NCI-H526 treated with DMSO at 0.1 percent for 48 hours (cell line): ENCODE data around the gene NIBAN1.

Source experiments
- DNase-seq: peaks from one replicate; lab custom pipeline; 2025; lab: John Stamatoyannopoulos, UW

Gene NIBAN1

DNA sequence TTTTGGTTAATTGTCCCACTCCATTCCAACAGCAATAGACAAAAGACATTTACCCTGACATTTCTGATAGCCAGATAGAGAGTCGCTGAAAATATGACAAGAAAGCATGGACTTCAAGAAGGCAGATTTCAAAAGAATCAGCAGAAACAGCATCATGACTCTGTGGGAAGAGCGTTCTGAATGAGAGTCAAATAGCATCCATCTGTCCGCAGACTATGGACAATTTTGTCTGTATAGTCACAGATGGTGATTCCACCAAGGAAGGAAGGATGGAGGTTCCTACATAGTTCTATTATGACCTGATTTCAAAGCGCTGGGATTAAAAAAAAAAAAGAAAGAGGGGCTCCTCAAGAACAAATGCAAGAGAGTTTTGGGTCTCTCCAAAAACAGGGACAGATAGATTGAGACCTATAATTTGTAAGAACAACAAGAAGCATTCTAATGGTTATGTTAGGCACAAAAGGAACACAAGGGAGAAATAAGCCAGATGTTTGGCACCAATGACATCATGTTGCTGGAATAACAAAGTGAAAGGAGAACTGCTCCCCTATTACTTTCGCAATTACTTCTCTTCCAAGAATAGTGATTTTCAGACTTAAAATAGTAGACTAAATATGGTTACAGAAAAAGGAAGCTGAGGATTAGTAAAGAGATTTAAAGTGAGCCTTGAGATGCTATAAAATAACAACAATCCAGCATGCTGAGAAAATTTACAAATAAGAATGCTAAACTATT is 28.5 kb downstream of the NIBAN1 start:
- no peak for DNase-seq

DNA sequence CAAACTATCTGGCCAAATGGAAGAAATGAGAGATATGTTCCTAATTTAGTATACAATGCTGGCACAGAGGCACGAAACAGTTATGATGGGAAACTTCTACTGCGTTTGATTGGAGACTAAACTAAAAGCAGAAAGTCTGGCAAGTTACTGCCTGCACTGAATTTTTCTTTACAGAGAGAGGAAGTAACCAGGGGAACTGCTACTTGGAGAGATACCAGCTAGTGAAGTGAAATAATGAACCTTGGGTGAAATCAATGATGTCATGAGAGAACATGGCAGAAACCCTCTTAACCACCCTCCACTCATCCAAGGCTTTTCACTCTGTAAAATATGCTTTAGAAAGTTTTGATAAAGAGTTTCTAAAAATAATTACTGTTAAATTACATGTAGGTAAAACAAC is 29.3 kb downstream of the NIBAN1 start:
- DNase-seq: no peak

DNA sequence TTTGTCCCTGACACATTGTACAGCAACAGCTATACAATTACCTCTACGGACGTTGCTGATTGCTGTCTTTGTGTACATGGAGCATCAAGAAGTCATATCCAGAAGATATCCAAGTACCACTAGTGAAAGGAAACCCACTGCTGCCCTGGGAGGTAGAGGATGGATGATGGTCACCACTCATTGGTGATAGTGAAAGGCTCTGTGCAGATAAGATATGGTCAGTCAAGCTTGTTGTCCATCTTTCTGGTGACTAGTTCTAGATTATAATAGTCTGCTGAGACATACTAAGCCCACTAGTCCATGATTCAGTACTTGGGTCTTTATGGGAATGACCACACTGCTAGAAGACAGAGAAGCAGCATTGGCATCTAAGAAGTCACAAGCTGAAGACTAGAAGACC is 30.3 kb downstream of the NIBAN1 start:
- DNase-seq: no peak

GRCh38 chr1:184941735-184942134 is 32.6 kb downstream of the NIBAN1 start:
- no peak for DNase-seq

GRCh38 chr1:184941410-184941733 is 32.9 kb downstream of the NIBAN1 start:
- no peak for DNase-seq

DNA sequence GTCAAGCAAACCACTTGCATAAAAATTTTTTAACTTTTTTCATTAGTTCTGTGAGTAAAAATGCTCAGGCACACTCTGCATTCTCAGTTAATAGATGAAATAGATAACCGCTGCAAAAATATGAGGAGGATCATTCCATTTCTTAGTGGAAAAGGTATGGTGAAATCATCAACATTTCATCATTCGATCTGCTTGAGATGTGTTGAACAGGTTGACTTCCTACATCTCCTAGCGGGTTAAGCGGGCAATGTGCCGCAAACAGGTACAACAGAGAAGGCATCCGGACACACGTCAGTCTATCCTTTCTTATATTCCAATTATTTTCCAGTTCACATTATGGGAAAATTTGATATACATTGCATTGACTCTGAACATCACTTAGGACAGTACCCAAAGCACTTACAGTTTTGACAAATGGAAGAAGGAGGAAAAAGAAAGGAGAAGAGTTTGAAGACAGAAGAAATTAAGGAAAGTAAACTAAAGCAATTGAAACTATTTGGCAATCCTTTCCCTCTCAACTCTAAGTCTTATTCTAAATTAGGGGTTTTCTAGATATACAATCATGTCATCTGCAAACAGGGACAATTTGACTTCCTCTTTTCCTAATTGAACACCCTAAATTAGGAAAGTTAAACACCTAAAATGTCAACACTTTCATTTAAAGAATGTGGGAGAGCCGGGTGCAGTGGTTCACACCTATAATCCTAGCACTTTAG is 33.5 kb downstream of the NIBAN1 start:
- no peak for DNase-seq

GRCh38 chr1:184940226-184940625 is 34.1 kb downstream of the NIBAN1 start:
- no peak for DNase-seq

- no peak for DNase-seq
Observed at GRCh38 chr1:184937729-184938128, 36.6 kb downstream of the NIBAN1 start.

DNA sequence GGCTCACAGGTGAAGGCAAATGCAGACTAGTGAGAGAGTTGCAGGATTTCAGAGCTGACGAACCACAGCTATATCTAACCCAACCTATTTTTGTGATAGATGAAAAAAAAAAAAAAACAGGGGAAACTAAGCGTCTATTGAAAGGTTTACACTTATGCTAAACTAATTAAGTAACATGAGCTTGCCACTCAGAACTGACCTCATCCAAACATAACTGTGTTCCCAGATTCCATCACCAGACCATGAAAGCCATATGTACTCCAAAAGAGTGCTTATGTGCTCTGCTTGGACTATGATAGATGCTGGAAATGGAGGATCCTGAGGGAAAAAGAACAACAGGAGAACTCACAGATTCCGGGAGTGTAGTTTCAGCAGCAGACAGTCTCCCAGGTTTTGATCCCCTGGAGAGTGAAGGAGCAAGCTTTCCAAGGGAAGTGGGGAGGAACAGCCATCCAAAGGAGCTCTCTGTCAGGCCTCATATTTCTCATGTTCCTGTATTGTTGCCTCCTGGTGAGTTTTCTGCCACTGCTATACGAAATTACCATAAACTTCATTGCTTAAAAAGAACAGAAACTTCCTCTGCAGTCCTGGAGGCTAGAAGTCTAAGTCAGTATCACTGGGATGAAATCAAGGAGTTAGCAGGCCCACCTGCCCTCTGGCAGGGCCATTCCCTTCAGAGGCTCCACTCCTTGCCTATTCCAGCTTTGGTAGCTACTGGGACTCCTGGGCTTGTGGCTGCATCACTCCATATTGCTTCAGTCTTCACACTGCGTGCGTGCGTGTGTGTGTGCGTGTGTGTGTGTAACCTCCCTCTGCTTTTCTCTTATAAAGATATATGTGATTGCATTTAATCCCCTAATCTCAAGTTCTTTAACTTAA is 38.1 kb downstream of the NIBAN1 start:
- no peak for DNase-seq

DNA sequence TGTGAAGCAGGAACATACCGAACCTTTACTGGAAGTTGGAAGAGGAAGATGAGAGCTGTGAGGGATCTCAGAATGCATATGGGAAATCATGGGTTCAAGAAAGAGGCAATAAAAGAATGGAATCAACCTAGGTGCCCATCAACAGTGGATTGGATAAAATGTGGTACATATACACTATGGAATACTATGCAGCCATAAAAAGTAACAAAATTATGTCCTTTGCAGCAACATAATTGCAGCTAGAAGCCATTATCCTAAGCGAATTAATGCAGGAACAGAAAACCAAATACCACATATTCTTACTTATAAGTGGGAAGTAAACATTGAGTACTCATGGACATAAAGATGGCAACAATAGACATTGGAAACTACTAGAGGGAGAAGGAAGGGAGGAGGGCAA is 40.4 kb downstream of the NIBAN1 start:
- no peak for DNase-seq

DNA sequence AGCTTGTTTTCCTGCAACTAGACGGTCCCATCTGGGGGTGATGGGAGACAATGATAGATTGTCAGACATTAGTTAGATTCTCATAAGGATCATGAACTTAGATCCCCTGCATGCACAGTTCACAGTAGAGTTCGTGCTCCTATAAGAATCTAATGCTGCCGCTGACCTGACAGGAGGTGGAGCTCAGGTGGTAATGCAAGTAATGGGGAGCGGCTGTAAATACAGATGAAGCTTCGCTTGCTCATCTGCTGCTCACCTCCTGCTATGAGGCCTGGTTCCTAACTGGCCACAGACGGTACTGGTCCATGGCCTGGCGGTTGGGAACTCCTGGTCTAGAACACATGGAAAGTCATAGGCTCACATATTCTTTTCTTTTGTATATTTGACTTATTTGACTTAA is 42.0 kb downstream of the NIBAN1 start:
- DNase-seq: no peak

GRCh38 chr1:184931566-184931965 is 42.7 kb downstream of the NIBAN1 start:
- DNase-seq: no peak

DNA sequence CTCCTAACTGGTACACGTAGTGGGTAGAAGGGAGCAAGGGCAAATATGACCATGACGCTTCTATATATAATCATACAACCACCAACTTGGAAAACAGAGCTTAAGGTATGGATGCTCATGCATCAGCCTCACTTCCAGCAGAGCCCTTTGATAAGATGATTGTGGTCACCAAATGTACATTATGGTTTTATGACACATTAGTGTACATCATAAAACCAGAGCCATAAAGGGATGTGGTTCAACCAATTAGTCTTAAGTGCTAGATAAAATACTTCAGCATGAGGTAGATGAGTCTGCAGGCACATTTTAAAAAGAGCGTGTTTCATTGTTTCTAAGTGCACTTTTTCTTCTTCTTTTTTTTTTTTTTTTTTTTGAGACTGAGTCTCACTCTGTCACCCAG is 43.7 kb downstream of the NIBAN1 start:
- DNase-seq: no peak

GRCh38 chr1:184930232-184930631 is 44.1 kb downstream of the NIBAN1 start:
- no peak for DNase-seq

DNA sequence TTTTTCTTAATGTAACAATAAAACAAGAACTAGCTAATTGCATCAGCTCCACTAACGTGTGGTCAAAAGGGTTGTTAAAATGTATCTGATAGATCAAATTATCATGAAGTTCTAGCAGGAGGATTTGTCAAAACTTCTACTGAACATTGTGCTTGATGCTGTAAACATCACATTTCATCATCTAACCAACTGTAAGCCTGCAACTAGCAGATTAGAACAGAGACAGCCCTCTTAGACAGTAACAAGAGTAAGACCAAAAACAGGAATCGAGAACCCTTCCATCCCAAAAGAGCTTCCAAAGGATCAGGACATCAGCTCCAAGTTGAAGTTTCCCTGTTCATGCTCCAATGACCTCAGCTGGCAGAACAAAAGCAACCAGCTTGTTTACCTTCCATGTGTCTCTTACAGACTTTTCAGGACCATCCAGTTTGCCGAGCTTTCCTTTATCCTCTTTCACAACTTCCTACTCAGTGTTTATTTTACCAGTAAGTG is 44.6 kb downstream of the NIBAN1 start:
- peak; percentile 56 for DNase-seq

GRCh38 chr1:184928394-184928793 is 45.9 kb downstream of the NIBAN1 start:
- no peak for DNase-seq
